NCI-H1417 treated with DMSO at 0.1 percent for 48 hours (cell line): ENCODE measurements around the gene ADGRG6.
"Not testable (repeated sequence)": the region's sequence is repeated elsewhere in the genome, so short reads cannot be mapped to it uniquely, and the experiment has no call there.

Source experiments
- DNase-seq: peaks from one replicate; lab custom pipeline; 2025; lab: John Stamatoyannopoulos, UW

Gene ADGRG6

DNA sequence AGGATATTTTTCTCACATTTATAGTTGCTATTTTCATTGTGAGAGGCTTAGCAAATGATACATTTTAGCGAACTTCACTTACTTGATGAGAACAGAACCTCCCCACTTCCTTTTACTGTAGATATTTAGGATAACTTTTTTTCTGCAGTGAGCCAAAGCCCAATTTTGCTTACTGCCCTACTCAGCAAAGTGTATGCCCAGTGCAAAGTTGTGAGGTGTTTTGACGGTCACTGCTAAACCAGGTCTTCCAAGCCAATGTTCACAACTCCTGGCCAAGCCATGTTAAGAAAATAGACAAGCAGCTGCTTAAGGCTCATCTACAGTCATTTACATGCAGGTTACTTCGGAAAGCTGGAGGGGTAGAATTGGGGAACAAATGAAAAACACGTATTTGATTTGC lies 144.8 kb downstream of the ADGRG6 start:
- DNase-seq, result no peak

DNA sequence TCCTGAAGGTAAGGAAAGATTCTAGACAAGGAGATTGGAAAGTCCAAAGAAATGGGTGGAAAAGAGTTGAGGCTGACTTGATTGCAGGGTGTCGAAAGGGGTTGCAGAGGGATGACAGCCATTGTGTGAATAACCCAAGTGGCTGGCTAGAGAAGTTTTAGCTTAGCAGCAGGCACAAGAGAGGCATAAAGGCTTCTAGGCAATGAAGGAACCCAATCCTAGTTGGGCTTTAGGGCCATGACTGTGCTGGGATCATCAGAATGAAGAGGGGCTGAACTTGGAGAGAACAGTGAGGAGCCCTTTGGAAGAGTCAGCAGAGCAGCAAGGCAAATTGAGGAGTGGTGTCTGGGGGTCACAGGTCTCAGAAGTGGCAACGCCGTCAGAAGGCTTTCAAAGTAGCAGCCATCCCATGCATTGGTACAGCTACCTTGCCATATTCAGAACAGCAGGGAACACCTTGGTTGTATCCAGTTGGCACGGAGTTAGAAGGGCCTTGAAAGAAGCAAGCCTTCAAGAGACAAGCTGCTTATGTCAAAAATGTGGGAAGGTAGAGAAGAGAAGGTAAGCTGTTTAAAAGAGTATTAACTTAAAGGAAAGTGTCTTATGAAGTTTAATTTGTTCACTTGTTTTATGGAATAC lies 146.4 kb downstream of the ADGRG6 start:
- DNase-seq, result no peak

DNA sequence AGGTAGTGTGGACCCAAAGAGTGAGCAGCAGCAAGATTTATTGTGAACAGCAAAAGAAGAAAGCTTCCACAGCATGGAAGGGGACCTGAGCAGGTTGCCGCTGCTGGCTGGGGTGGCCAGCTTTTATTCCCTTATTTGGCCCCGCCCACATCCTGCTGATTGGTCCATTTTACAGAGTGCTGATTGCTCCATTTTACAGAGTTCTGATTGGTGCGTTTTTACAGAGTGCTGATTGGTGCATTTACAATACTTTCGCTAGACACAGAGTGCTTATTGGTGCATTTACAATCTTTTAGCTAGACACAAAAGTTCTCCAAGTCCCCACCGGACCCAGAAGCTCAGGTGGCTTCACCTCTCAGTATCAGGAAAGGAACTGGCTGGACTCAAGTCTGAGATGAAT lies 149.0 kb downstream of the ADGRG6 start:
- not testable (repeated sequence) for DNase-seq

DNA sequence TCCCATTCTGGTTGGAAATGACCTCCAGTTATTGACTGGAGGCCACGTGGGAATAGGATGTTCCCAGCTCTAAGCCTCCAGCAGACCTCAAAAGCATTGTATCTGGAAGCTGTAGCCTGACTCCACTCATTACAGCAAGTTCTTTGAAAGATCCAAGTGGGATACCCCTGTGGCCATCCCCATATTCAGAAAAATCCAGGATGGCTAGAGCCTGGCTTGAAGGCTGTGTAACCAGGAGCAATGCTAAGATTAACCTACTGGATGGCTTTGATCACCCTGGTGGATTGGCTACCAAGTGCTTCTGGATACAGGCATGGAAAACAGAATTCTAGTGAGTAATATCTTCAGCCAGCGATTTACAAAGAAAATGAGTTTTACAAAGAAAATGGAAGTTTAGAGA lies 151.2 kb downstream of the ADGRG6 start:
- no peak for DNase-seq

DNA sequence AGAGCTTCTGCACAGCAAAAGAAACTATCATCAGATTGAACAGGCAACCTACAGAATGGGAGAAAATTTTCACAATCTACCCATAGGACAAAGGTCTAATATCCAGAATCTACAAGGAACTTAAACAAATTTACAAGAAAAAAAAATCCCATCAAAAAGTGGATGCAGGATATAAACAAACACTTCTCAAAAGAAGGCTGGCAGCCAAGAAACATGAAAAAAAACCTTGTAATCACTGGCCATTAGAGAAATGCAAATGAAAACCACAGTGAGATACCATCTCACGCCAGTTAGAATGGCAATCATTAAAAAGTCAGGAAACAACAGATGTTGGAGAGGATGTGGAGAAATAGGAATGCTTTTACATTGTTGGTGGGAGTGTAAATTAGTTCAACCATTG lies 152.4 kb downstream of the ADGRG6 start:
- not testable (repeated sequence) for DNase-seq

DNA sequence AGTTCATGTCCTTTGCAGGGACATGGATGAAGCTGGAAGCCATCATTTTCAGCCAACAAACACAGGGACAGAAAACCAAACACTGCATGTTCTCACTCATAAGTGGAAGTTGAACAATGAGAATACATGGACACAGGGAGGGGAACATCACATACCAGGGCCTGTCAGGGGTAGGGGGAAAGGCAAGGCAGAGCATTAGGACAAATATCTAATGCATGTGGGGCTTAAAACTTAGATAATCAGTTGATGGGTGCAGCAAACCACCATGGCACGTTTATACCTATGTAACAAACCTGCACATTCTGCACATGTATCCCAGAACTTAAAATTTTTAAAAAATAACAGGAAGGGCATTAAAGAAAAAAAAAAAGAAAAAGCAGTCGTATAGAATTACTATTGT lies 153.0 kb downstream of the ADGRG6 start:
- not testable (repeated sequence) for DNase-seq

DNA sequence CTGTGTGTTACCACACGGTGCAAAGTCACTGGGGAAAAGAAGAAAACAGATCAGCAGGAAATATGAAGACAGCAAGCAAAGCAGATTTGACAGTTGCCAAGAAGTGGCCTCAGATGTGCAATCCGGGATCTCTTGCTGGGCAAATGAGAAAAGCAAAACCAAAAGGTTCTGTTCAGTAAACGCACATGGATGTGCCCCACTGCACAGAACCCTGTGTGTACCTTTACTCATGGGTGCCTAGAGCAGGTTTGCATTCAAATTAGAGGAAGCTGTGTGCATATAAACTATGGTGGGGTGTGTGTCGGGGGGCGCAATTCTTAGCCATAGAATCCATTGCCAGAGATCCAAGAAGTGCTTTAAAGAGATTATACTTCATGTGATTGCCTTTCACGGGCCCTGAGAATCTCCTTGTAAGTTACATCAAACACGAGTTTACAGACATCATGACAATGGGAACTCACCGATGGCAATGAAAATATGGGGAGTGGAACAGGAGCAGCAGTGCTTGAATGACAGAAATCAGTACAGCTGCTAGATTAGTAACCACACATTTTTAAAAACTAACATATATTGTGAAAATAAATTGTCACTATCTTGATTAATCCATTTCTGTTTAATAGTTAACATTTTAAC lies 154.3 kb downstream of the ADGRG6 start:
- DNase-seq, result no peak

DNA sequence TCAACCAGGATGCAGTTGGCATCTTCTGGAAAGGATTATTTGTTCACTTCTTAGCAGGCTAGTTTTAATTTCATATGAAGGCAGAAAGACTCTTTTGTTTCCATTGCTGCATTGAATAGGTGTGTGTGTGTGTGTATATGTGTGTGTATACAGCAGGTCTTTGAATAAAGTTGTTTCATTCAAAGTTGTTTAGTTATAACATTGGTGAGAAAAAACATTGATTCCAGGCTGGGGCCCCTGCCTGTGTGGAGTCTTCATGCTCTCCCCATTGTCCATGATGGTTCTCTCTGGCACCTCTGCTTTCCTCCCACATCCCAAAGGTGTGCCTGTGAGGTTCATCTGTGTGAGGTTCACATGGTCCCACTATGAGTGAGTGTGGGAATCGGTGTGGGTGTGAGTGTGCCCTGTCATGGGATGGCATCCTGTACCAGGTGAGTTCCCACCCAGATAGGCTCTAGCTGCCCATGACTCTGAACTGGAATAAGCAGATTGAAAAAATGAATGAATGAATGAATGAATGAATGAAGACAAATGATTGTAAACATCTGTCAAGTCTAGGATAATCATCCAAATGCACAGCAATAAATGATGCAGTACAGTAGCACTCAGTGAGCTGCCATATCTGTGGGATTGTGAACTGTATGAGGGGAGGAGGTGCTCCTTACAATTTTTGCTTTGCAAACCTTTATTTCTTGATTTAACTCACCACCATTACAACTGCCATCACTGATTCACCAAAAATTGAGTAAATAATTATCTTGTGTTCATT lies 156.0 kb downstream of the ADGRG6 start:
- DNase-seq, result no peak

DNA sequence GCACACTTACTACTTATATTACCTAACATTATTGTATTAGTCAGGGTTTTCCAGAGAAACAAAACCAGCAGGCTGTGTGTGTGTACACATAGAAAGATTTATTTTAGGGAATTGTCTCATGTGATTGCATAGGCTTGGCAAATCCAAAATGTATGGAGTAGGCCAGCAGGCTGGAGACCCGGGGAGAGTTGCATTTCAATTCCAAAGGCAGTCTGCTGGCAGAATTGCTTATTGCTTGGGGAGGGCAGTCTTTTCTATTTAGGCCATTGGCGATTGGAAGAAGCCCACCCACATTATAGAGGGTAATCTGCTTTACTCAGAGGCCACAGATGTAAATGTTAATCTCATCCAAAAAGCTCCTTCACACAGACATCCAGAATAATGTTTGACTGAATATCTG lies 157.0 kb downstream of the ADGRG6 start:
- no peak for DNase-seq

DNA sequence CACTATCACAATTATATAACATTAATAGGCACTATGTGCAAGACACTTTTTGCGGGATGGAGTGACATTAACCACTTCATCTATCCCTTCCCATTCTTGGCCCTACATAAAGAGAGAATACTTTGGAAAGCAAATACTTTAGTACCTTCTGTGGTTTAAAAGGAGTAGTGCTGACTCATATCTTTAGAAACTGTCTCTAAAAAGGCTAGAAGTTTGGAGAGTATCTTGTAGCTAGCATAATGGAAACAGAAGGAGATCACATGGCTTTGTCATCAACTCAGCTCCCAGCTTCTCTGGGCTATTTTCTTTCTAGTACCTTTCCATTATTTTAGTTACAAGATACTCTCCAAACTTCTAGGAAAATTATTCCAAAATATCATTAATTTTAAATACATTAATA lies 157.5 kb downstream of the ADGRG6 start:
- no peak for DNase-seq

DNA sequence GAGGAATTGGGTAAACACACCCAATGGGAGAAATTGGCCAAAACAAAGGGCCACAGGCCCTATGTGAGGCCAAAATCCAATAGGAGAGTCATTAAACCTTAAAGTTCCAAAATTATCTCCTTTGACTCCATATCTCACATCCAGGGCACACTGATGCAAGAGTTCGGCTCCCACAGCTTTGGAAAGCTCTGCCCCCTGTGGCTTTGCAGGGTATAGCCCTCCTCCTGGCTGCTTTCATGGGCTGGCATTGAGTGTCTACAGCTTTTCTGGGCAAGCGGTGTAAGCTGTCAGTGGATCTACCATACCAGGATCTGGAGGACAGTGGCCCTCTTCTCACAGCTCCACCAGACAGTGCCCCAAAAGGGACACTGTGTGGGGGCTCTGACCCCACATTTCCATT lies 160.5 kb downstream of the ADGRG6 start:
- no peak for DNase-seq

DNA sequence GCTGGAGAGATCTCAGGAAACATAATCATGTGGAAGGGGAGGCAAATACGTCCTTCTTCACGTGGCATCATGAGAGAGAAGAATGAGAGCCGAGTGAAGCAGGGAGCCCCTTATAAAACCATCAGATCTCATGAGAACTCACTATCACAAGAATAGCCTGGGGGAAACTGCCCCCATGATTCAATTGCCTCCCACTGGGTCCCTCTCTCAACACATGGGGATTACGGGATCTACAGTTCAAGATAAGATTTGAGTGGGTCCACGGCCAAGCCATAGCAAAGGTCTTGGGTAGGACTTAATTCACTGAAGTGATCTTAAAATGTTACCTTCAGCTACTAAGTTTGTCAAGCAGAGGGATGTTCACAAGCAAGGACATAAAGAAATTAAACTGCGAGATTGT lies 162.2 kb downstream of the ADGRG6 start:
- no peak for DNase-seq

DNA sequence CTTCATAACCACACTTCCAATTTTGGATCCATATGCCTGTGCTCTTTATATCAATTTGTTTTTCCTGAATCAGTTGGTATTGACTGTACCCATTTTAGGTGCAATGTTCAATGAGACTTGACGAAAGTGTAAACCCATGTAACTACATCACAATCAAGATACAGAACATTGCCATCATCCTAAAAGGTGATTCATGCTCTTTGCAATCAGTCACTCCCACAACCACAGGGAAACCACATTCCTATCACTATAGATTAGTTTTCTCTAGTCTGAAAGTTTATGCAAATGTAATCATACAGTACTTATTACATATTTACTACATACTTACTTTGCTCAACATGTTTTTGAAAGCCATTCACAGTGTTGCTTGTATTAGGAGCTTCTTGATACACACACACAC lies 167.4 kb downstream of the ADGRG6 start:
- DNase-seq, result no peak

DNA sequence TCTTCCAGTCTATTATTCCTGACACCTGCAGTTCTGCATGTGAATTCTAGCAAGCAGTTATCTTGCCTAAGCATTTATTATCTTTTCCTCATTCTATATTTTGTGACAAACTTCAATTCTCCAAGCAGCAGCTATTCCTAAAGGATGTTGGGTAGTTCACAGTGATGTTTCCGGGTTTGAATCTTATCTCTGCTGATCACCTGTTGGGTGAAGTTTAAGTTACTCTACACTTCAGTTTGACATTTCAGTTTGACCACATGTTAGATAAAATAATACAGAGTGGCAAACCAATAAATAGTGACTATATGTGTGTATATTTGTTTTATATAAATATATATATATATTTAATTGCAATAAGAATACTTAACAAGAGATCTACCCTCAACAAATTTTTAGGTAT lies 168.6 kb downstream of the ADGRG6 start:
- DNase-seq, result no peak

DNA sequence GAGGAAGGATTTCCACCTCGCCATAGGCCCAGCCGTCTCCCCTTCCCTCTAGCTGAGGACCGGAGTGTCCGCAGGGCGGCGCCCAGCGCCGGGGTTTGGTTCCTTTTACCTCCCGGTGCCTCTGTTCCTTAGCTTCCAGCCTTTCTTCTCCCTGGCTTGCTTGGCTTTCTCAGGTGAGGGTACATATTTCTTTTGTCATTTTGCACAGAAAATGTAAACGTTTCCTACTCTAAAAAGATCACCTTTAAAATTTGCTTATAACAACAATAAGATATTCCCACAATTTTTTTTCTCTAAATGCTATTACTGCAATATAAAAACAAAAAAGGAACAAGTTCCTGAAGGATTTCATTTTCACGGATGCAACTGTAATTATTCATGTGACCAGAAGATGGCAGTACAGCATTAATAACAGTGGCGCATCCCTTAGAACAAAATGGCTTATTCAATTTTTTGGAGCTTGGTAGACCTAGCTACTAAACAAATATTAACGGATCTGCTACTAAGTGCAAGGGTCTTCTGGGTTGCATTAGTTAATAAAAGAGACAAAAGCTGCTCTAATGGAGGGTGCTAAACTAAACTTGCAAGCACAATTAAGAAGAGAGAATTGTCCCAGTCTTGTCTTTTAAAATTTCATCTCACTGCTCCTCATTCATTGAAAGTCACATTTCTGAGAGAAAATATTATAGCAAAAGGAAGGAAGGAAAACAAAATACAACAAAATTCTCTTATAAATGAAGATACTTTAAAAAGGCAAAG lies 172.9 kb downstream of the ADGRG6 start:
- DNase-seq, result peak; percentile 48

DNA sequence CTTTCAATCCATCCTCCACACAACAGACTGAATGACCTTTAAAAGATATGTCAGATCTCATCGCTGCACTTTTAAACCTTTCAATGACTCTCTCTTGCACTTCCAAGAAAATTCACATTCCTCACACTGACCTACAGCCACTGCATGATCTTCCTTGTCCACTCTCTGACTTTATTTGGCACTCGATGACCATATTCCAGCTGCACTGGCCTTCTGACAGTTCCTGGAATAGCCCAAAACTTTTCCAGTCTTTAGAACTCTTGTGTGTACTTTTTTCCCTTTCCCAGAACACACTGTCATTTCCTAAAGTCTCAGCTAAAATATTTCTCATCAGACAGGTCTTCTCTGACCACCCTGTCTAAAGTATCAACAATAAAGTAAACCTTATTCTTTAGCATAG lies 174.6 kb downstream of the ADGRG6 start:
- DNase-seq, result no peak

DNA sequence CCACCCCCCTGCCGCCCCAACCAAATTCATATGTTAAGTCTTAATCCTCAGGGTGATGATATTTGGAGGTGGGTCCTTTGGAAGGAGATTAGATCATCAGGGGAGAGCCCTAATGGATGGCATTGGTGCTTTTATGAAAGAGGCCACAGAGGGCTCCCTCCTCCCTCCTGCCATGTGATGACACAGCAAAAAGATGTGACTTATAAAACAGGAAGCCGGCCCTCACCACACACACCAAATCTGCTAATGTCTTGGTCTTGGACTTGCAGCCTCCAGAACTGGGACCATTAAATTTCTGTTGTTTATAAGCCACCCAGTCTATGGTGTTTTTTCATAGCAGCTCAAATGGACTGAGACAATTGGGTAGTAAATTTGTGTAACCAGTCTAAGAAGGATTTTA lies 176.3 kb downstream of the ADGRG6 start:
- DNase-seq, result no peak

DNA sequence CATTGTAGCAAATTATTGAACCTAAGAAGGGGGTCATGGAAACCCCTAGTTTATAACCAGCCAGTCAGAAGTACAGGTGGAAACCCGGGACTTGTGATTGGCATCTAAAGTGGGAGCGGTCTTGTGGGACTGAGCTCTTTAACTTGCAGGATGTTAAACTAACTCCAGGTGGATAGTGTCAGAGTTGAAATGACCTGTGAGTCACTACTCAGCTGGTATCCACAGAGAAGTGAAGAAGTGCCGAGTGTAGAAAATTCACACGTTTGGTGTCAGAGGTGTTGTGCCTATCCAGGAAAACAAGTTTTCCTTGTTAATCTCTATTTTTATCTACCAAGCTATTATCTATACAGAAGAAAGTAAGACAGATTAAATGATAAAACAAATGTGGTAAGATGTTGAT lies 179.7 kb downstream of the ADGRG6 start:
- DNase-seq, result no peak

DNA sequence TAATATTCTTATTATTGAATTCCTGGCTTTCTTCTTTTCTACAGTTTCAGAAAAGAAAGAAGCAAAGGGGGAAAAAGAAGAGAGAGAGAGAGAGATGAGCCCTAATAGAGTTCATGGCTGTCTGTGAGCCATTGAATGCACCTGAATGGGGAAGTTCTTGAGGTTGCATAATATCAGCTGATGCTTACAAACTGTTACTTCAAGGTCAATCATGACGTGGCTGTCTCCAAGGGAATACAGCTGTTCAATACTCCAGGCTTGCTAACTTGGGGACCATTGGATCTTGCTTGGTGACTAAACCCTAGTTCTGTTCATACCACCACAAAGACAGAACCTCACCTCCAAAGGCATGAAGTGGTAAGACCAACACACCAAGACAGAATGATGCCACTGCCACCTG lies 180.4 kb downstream of the ADGRG6 start:
- DNase-seq, result no peak

DNA sequence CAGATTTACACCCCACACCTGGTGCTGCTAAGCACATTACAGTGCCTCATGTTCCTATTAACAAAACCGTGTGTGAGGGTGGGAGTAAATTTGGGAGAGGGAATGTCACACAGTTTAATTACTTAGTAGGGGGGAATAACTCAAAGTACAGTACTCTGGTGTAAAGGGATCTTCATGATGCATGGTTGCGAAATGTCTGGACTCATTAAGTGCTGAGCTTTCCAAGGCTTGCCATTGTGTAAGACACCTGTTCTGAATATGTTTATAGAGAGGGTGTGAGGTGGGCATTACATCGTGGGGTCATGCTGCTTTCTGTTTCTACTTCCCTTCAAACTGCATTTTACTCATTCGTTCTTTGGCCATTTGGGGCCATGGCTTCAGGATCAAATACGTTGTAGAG lies 181.2 kb downstream of the ADGRG6 start:
- no peak for DNase-seq

DNA sequence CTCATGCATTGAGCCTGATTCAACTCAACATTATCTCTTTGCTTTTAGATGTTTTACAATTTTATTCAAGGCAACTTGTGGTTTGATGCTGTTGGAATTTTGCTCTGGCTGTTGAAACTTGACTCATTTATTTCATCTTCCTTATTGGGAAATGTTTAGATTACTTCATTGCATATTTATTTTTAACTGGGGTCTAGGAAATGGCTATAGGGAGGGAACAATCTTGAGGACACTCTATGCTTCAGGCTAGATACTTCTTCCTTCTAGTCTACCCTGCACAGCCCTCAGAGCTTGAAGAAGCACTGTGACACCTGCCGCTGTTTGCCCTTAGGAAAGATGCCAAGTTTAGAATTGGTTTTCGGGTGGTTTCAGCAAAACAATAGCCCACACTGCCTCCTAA lies 183.4 kb downstream of the ADGRG6 start:
- no peak for DNase-seq

DNA sequence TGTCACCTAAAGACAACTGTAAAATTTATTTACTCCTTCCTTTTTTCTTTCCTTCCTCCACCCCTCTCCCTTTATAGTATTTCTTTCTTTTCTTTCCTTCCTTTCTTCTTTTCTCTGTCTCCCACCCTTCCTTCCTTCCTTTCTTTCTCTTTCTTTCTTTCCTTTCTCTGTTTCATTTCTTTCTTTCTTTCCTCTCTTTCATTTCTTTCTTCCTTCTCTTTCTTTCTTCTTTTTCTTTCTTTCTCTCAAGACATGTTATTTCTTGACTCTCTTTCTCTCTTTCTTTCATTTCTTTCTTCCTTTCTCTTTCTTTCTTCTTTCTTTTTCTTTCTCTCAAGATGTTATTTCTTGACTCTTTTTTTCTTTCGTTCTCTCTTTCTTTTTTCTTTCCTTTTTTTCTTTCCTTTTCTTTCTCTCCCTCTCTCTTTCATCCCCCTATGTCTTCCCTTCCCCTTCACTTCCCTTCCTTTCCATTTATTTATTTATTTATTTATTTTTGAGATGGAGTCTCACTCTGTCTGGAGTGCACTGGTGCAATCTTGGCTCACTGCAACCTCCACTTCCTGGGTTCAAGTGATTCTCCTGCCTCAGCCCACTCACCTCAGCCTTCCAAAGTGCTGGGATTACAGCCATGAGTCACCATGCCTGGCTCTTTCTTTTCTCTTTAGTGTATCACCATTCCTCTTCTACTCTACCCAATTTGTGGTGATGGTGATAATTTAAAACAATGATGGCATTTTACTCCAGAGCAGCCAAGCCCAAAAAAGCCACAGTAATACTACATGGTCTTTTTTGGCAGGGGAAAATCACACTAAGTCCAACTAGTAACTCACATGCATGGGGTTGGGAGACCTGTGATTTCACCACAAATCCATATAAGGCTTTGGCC lies 188.2 kb downstream of the ADGRG6 start:
- DNase-seq, result no peak
